CD1c-positive myeloid dendritic cell (primary cell): Measurements from ENCODE around the gene IL17RB.
A peak's percentile ranks its signal among the peaks of the same experiment; 100 is the strongest.

ENCODE experiments used
- DNase-seq: peaks from one replicate; pipeline ENCODE4 v3.0.0-alpha.2; 2016; ENCODE audit errors: extremely low spot score

The IL17RB gene, protein sequence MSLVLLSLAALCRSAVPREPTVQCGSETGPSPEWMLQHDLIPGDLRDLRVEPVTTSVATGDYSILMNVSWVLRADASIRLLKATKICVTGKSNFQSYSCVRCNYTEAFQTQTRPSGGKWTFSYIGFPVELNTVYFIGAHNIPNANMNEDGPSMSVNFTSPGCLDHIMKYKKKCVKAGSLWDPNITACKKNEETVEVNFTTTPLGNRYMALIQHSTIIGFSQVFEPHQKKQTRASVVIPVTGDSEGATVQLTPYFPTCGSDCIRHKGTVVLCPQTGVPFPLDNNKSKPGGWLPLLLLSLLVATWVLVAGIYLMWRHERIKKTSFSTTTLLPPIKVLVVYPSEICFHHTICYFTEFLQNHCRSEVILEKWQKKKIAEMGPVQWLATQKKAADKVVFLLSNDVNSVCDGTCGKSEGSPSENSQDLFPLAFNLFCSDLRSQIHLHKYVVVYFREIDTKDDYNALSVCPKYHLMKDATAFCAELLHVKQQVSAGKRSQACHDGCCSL

GRCh38 chr3:53846134-53846850 is at the start of gene IL17RB, which contains the start of gene CHDH:
Gene IL17RB (plus strand): TSS chr3:53846568. CDS start chr3:53846589, 21 bp downstream.
Gene CHDH (minus strand): TSS chr3:53846419. CDS start chr3:53824008, 22,411 bp downstream.
- DNase-seq: peak; percentile 2

GRCh38 chr3:53798144-53798543 is 48.2 kb upstream of the IL17RB start:
- no peak for DNase-seq

GRCh38 chr3:53799338-53799865 is 47.0 kb upstream of the IL17RB start:
- no peak for DNase-seq

DNA sequence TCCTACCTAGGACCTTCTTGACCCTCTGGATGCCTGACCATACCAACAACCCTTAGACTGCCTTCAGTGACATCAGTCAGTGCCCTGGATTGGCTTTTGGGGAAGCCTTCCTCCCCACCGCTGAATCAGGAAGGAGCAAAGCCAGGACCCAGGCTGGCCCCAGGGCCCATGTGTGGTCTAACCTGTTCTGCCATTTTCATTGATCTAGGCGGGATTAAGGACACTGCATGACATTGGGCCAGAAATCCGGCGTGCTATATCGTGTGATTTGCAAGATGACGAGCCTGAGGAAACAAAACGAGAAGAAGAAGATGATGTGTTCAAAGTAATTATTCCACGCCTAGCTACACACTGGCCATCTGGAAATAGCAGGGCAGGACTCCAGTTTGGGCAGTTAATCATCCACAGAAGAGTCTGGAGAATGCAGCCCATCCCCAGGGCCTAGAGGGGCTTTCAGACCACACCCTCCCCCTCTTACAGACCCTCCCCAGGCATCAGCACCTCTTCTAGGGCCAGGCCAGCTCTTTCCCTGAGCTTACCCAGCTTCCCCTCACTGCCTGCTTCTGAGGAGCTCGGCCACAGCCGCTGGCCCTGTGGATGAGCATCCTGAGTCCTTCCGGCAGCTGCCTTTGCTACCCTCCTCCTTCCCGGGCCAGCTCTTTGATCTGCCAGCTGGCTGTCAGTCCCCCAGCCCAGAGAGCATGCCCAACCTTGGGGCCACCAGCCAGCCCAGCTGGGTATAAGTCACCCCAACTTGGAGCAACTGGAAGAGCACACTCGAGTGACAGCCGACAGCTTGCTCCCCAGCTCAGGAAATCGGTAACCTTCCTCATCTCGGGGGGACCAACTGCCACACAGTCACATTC is 46.1 kb upstream of the IL17RB start:
- DNase-seq: no peak

- no peak for DNase-seq
Observed at GRCh38 chr3:53801319-53801718, 45.0 kb upstream of the IL17RB start.

DNA sequence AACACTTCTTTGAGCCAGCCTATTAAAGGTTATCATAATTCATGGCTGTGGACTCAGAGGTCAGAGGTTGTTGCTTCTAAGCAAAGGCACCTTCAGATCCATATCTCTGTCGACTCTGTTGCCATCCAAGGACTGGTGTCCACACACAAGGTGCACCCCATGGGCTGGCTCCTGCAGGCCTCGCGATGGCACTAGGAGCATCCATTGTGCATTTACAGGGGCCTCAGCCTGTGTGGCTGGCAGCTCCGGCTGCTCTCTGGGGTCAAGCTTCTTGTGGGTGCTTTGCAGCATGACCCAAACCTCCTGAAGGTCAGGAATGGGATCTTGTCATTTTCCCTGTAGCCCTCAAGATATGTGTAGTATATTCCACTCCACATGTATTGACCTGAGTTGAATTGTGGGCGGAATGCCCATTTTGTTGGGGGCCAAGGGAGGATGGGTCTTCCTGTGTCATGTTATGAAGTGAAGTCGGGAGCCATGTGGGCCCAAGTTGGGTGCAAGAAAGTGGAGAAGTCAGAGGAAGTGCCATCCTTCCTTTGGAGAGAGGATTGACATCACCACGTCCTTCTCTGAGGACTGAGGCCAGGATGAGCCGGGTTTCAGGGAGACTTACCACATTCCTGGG is 44.0 kb upstream of the IL17RB start:
- no peak for DNase-seq

DNA sequence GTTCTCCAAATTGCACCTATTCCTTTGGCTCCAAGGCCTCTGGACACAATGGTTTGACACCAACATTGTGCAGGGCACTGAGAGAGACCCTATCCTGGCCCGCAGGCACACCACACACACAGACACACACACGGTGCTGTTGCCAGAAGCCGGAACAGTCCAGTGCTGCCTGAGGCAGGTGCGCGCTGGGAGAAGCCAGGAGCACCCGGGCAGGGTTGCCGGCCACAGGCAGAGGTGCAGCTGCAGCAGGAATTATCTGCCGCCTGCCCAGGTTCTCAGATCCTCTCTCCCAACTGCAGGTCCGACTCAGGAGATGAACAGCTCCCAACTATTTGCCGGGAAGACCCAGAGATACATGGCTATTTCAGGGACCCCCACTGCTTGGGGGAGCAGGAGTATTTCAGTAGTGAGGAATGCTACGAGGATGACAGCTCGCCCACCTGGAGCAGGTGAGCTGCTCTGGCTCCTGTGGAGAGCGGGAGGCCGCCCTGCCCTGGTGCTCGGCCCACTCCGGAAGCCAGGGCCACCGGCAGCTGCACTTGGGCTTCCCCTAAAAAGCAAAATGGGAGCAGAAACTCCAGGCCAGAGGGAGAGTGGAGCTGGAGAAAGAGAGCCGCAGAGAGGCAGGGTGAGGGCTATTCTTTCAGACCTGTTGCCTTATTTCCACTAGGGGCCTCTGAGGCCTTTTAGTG is 43.1 kb upstream of the IL17RB start:
- no peak for DNase-seq

GRCh38 chr3:53803816-53804695 is 42.3 kb upstream of the IL17RB start:
- no peak for DNase-seq

DNA sequence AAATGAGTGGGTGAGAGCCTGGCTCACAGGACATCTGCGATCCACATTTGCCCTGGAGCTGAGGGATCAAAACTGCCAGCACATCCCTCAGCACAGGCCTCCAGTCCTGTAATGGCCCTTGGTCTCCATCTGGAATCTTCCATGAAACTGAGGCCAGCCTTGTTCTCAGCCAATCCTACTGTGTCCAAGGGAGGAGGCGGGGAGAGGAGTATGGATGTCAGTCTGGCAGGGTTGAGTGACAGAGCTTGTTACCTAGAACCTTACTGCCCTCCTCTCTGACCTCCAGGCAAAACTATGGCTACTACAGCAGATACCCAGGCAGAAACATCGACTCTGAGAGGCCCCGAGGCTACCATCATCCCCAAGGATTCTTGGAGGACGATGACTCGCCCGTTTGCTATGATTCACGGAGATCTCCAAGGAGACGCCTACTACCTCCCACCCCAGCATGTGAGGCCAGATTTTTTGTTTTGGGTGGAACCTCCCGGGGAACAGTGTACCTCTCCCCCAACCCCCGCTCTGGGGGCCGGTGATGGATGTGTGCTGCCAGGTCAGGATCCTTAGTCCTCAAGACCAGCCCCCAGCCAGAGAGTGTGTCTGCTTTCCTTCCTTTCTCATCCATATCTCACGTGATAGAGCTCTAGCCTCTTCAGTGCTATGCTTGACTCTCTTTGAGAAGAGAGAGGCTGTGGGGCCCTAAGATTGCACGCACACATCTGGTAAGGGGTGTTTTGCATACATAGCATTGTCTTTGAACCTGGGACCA is 41.5 kb upstream of the IL17RB start:
- DNase-seq: peak; percentile 19

GRCh38 chr3:53805463-53806159 is 40.8 kb upstream of the IL17RB start:
- no peak for DNase-seq

GRCh38 chr3:53806182-53807116 is 39.9 kb upstream of the IL17RB start:
- DNase-seq: no peak

DNA sequence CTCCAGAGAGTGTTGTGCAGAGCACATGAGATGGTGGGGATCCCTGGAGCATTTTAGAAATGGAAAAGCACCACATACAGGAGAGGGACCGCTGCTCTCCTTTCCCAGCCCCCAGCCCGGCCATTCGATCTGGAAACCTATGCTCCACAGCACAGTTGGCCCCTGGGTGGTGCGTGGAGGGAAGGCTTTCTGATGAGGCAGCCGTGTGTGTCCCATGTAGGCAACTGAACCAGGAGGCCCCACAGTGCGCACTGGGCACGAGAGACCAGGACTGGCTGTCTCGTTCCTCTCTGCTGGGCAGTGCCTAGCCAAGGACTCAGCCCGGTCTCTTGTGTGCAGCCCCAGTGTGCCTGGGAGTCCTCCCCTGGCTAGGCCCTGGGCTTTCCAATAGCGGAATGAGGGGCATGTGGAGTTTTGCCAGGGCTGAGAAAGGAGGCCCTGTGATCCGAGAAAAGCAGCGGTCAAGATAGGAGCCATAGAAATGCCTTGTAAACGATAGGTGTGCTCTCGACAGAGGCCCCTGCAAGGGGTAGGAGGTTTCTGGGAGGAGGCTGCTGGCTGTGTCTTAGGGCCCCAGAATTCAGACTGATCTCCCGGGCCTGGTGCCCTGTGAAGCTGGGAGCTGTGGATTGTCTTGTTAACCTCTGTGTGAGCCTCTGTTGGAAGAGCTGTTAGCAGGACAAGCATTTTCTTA is 39.1 kb upstream of the IL17RB start:
- no peak for DNase-seq

DNA sequence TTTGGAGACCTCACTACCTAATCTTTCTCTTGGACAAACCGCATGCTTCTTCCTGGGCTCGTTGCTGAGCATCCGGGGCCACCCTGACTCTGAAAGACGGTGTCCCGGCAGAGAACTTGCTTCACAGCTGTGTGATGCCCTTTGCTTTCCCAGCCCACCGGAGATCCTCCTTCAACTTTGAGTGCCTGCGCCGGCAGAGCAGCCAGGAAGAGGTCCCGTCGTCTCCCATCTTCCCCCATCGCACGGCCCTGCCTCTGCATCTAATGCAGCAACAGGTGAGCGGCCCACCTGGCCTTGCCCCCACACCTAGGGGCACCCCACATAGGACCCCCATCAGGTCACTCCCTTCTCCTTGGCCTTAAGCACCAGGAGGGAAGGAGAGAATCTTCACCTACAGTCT is 37.9 kb upstream of the IL17RB start:
- DNase-seq: no peak

DNA sequence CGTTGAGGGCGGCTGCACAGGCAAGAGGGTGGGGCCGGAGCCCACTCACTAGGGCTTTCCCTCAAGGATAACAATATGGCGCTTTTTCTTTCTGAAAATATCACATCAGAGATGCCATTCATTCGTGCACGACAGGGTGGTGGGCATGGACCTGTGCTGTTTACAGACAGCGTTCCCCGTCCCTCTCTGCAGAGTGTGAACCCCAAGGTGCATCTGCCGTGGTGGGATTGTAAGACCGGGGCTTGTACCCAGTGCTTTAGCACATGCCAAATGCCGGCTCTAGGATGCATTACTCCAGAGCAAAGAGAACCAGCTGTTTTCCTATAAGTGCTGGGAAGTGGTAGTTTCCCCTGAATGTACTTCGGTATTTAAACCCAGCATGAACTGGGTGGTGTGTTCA is 37.1 kb upstream of the IL17RB start:
- no peak for DNase-seq

GRCh38 chr3:53809764-53810400 is 36.5 kb upstream of the IL17RB start:
- DNase-seq: no peak
